PC-3 (cell line): ENCODE results near the gene PCBD1.

ENCODE experiments used
- EZH2 ChIP-seq: fragments of 300-600 bp; sonication (generic); IDR thresholded peaks from one replicate; pipeline ENCODE4 v1.6.1; 2017; ENCODE audit warnings: antibody characterized with exemption, mild to moderate bottlenecking, low read length; ENCODE audit not compliant: unreplicated experiment
- TF ChIP-seq, protein P1 (sequence below): fragments of 300-600 bp; sonication (generic); conservative IDR thresholded peaks from 2 replicates; pipeline ENCODE4 v1.5.1; 2017; ENCODE audit warnings: antibody characterized with exemption, low read depth, mild to moderate bottlenecking, low read length

- TF ChIP-seq, protein P1, sequence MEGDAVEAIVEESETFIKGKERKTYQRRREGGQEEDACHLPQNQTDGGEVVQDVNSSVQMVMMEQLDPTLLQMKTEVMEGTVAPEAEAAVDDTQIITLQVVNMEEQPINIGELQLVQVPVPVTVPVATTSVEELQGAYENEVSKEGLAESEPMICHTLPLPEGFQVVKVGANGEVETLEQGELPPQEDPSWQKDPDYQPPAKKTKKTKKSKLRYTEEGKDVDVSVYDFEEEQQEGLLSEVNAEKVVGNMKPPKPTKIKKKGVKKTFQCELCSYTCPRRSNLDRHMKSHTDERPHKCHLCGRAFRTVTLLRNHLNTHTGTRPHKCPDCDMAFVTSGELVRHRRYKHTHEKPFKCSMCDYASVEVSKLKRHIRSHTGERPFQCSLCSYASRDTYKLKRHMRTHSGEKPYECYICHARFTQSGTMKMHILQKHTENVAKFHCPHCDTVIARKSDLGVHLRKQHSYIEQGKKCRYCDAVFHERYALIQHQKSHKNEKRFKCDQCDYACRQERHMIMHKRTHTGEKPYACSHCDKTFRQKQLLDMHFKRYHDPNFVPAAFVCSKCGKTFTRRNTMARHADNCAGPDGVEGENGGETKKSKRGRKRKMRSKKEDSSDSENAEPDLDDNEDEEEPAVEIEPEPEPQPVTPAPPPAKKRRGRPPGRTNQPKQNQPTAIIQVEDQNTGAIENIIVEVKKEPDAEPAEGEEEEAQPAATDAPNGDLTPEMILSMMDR = no peak
- no peak for TF ChIP-seq EZH2
Observed at GRCh38 chr10:70893227-70894006, 5.1 kb upstream of the PCBD1 start.
